ENCODE results near the gene PDE6H.

- no peak for TF ChIP-seq MAX (IDR thresholded peaks at IDR 0.05)
- TF ChIP-seq, protein P1, sequence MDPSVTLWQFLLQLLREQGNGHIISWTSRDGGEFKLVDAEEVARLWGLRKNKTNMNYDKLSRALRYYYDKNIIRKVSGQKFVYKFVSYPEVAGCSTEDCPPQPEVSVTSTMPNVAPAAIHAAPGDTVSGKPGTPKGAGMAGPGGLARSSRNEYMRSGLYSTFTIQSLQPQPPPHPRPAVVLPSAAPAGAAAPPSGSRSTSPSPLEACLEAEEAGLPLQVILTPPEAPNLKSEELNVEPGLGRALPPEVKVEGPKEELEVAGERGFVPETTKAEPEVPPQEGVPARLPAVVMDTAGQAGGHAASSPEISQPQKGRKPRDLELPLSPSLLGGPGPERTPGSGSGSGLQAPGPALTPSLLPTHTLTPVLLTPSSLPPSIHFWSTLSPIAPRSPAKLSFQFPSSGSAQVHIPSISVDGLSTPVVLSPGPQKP (IDR thresholded peaks at IDR 0.05; ENCODE audit: low read depth, low read length): no peak
- no peak for TF ChIP-seq CTCF (IDR thresholded peaks at IDR 0.05)
- no peak for TF ChIP-seq EP300 (IDR thresholded peaks at IDR 0.05)
- no peak for TF ChIP-seq HDAC2 (IDR thresholded peaks at IDR 0.05)
- TF ChIP-seq KDM1A (IDR thresholded peaks at IDR 0.05; ENCODE audit: low read depth): no peak
- TF ChIP-seq JUN (IDR thresholded peaks at IDR 0.05): no peak
- TF ChIP-seq, protein P2, sequence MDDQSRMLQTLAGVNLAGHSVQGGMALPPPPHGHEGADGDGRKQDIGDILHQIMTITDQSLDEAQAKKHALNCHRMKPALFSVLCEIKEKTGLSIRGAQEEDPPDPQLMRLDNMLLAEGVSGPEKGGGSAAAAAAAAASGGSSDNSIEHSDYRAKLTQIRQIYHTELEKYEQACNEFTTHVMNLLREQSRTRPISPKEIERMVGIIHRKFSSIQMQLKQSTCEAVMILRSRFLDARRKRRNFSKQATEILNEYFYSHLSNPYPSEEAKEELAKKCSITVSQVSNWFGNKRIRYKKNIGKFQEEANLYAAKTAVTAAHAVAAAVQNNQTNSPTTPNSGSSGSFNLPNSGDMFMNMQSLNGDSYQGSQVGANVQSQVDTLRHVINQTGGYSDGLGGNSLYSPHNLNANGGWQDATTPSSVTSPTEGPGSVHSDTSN (IDR thresholded peaks at IDR 0.05): no peak
- TF ChIP-seq JUNB (IDR thresholded peaks at IDR 0.05): no peak
- no peak for TF ChIP-seq MAFK (IDR thresholded peaks at IDR 0.05; ENCODE audit: partially characterized antibody)
- TF ChIP-seq EHMT2 (IDR thresholded peaks at IDR 0.05; ENCODE audit: low read depth): no peak
- TF ChIP-seq FOSL2 (IDR thresholded peaks at IDR 0.05): no peak
- no peak for TF ChIP-seq FOSL2 (CRISPR knock-in tag; IDR thresholded peaks at IDR 0.05)
- no peak for TF ChIP-seq MYC (IDR thresholded peaks at IDR 0.05; ENCODE audit: borderline replicate concordance, low read length)
- no peak for TF ChIP-seq CEBPB (IDR thresholded peaks at IDR 0.05)
Observed at GRCh38 chr12:14991069-14991468, 18.2 kb downstream of the PDE6H start.

All from A549 (cell line).